Measurements from ENCODE around the gene ABR.
"Not testable (repeated sequence)": the region's sequence is repeated elsewhere in the genome, so short reads cannot be mapped to it uniquely, and the experiment has no call there.

ABR gene

GRCh38 chr17:975371-975915 is 204.3 kb downstream of the ABR start:
- no peak for DNase-seq

GRCh38 chr17:974778-975177 is 205.0 kb downstream of the ABR start:
- DNase-seq, result not testable (repeated sequence)

- DNase-seq, result no peak
Measured at GRCh38 chr17:973053-973452, 206.7 kb downstream of the ABR start.

- DNase-seq, result not testable (repeated sequence)
Measured at GRCh38 chr17:971861-972260, 207.9 kb downstream of the ABR start.

- DNase-seq, result no peak
Measured at GRCh38 chr17:970364-970763, 209.4 kb downstream of the ABR start.

GRCh38 chr17:969811-970355 is 209.9 kb downstream of the ABR start:
- DNase-seq, result no peak

- no peak for DNase-seq
Measured at GRCh38 chr17:968812-969730, 210.7 kb downstream of the ABR start.

GRCh38 chr17:967122-967521 is 212.7 kb downstream of the ABR start:
- no peak for DNase-seq

GRCh38 chr17:965311-965989 is 214.3 kb downstream of the ABR start:
- no peak for DNase-seq

GRCh38 chr17:964876-965275 is 214.9 kb downstream of the ABR start:
- no peak for DNase-seq

GRCh38 chr17:962670-963069 is 217.1 kb downstream of the ABR start:
- DNase-seq, result no peak

GRCh38 chr17:962166-962565 is 217.6 kb downstream of the ABR start:
- no peak for DNase-seq

GRCh38 chr17:958712-959451 is 220.9 kb downstream of the ABR start:
- DNase-seq, result no peak

- no peak for DNase-seq
Measured at GRCh38 chr17:957856-958421, 221.8 kb downstream of the ABR start.

GRCh38 chr17:956905-957304 is 222.9 kb downstream of the ABR start:
- no peak for DNase-seq

- no peak for DNase-seq
Measured at GRCh38 chr17:954431-955164, 225.2 kb downstream of the ABR start.

- no peak for DNase-seq
Measured at GRCh38 chr17:953767-954166, 226.0 kb downstream of the ABR start.
